Gastroesophageal sphincter (tissue), 4 donors: ENCODE data around the gene TOM1L2. TPM values are rescaled to one million over a fixed set of nuclear protein-coding genes. Genes with fewer than 3 reads are reported as not detected.
A peak's percentile ranks its signal among the peaks of the same experiment; 100 is the strongest.

Experiments
- ATAC-seq: fragments of 150-250 bp; one replicate; pipeline ENCODE4 v1.9.1; 2016; ENCODE audit warnings: mild to moderate bottlenecking, moderate library complexity
- H3K27ac ChIP-seq, 4 donors: fragments of 200-600 bp; sonication (generic) in 3 of 4; 1 replicate in 3 of 4; 2 replicates in 1 of 4; pipeline ENCODE4 v1.5.1; 2016 to 2019
- H3K27me3 ChIP-seq: fragments of 200-600 bp; sonication (generic); one replicate; pipeline ENCODE4 v1.5.1; 2019
- H3K36me3 ChIP-seq, 2 donors: fragments of 200-600 bp; sonication (generic); one replicate each; pipeline ENCODE4 v1.5.1; 2019; ENCODE audit warnings: control low read depth in 1 of 2
- H3K4me1 ChIP-seq, 3 donors: fragments of 200-600 bp; sonication (generic); 1 replicate in 2 of 3; 2 replicates in 1 of 3; pipeline ENCODE4 v1.5.1; 2016 to 2019; ENCODE audit warnings: control low read depth in 2 of 3
- H3K4me3 ChIP-seq, 2 donors: fragments of 200-600 bp; sonication (generic); one replicate each; pipeline ENCODE4 v1.5.1; 2019; ENCODE audit warnings: mild to moderate bottlenecking in 1 of 2, moderate library complexity in 1 of 2
- H3K9me3 ChIP-seq, 3 donors: fragments of 200-600 bp; sonication (generic); one replicate each; pipeline ENCODE4 v1.5.1; 2017 to 2019; ENCODE audit warnings: control low read depth in 2 of 3
- EP300 ChIP-seq: sonication (generic); formaldehyde crosslinking; IDR thresholded peaks from one replicate; pipeline ENCODE4 v1.6.1; 2017; ENCODE audit warnings: antibody characterized with exemption, mild to moderate bottlenecking
- POLR2A ChIP-seq, 2 donors: fragments of 450-650 bp; IDR thresholded peaks; one replicate each; pipeline ENCODE4 v1.6.1; 2017; ENCODE audit warnings: antibody characterized with exemption in 2 of 2, mild to moderate bottlenecking in 2 of 2, moderate library complexity in 1 of 2
- POLR2AphosphoS5 ChIP-seq: sonication (generic); formaldehyde crosslinking; IDR thresholded peaks from one replicate; pipeline ENCODE4 v1.6.1; 2017; ENCODE audit warnings: antibody characterized with exemption
- WGBS, 2 donors: methylation state at CpG; one replicate each; pipeline ENCODE4 v1.1.5; 2018; ENCODE audit warnings: low coverage in 1 of 2; 5-methylcytosine and 5-hydroxymethylcytosine counted together
- total RNA-seq, 4 donors: library from RNA; depleted of rRNA; stranded (reverse); fragments of >200 nt; gene quantifications; one replicate each; pipeline ENCODE4 v1.1.0, GENCODE V29; 2016
- TF ChIP-seq, protein P1 (sequence below), 4 experiments: fragments of 200-600 bp in 2 of 4; fragments of 450-650 bp in 2 of 4; sonication (generic) in 1 of 4; IDR thresholded peaks; one replicate each; pipeline ENCODE4 v1.5.1; 2017 to 2019; ENCODE audit warnings: antibody characterized with exemption in 4 of 4, mild to moderate bottlenecking in 2 of 4, moderate library complexity in 2 of 4

The TOM1L2 gene
- total RNA-seq, 4 donors from 2014 or later = 49.6 to 88.9 (median 74.8) TPM

DNA sequence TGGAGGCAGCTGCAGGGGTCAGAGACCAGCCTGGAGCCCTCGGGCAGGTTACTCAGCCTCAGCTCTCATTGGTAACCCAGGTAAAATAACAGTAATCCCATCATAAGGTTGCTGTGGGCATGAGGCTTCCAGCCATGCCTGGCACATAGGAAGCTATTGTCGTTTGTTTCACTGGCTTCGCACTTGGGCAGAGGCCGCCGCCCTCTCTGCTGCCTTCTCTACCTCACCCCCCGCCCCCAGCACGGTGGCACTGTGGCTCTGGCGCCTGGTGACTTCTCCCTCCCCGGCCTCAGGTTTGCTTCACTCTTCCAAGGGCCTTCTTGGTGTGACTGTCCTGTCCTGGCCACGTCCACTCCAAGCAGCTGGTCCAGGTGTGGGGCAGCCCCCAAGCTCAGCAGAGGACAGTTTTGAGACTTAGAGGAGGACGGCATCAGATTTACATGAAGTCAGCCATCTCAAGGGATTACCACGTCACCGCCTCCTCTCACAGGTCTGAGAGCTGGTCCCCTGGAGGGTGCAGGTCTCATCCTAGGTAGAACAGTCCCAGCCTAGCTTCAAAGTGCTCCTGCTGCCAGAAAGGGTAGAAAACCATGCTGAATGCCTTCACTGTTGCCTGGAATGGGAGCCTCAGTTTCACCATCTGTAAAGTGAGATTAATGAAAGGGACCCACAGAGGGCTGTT is 170.3 kb downstream of the TOM1L2 start:
- no peaks in the 10 kb centered on the region for H3K9me3 ChIP-seq
- WGBS, 2 donors = 67 to 90% methylated on average over 2 to 6 of the region's 13 CpGs
- no peak for ATAC-seq
- TF ChIP-seq, protein P1, sequence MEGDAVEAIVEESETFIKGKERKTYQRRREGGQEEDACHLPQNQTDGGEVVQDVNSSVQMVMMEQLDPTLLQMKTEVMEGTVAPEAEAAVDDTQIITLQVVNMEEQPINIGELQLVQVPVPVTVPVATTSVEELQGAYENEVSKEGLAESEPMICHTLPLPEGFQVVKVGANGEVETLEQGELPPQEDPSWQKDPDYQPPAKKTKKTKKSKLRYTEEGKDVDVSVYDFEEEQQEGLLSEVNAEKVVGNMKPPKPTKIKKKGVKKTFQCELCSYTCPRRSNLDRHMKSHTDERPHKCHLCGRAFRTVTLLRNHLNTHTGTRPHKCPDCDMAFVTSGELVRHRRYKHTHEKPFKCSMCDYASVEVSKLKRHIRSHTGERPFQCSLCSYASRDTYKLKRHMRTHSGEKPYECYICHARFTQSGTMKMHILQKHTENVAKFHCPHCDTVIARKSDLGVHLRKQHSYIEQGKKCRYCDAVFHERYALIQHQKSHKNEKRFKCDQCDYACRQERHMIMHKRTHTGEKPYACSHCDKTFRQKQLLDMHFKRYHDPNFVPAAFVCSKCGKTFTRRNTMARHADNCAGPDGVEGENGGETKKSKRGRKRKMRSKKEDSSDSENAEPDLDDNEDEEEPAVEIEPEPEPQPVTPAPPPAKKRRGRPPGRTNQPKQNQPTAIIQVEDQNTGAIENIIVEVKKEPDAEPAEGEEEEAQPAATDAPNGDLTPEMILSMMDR (IDR thresholded peaks at IDR 0.05) = no peak
- TF ChIP-seq POLR2AphosphoS5 (no peak), EP300 (no peak), POLR2A (IDR thresholded peaks at IDR 0.05) (no peak)
- no peaks in the 10 kb centered on the region for H3K27me3 ChIP-seq
- peaks cover 0 to 40% (median 0%) of the 10 kb centered on the region in 3 donors for H3K4me1 ChIP-seq
- no peak overlapping the region for H3K4me3 ChIP-seq
- peaks cover 0 to 65% of the 10 kb centered on the region in 2 donors for H3K36me3 ChIP-seq
- H3K27ac ChIP-seq = no peak overlapping the region

DNA sequence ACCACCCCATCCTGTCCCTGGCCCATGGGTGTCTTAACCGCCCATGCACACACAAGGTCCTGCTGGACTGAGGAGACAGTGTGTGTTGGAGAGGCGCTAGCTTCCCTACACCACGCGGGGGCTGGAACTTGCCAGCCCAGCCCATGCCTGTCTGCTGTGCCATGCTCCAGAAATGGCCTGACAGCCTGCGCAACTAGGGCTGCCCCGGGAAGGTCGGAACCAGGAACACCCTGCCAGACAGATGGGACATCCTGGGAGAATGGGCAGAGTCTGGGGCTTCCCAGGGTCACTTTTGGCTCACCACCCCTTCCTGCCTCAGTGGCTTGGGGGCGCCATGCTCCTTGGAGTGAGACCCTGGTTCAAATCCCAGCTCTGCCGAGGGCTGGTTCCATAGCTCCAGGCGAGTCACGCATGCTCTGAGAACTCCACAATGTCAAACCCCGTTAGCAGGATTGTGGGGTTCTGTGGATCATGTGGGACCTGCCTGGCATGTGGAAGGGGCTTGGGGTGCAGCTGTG is 171.6 kb downstream of the TOM1L2 start:
- no peak overlapping the region for H3K4me3 ChIP-seq
- no peaks in the 10 kb centered on the region for H3K27me3 ChIP-seq
- TF ChIP-seq EP300 (no peak), POLR2AphosphoS5 (no peak), POLR2A (IDR thresholded peaks at IDR 0.05) (no peak)
- TF ChIP-seq, protein P1 (IDR thresholded peaks at IDR 0.05) = no peak
- ATAC-seq = no peak
- H3K9me3 ChIP-seq = no peaks in the 10 kb centered on the region
- peaks cover 0 to 54% (median 0%) of the 10 kb centered on the region in 3 donors for H3K4me1 ChIP-seq
- H3K27ac ChIP-seq = peak overlapping the region in 1 of 4 donors; percentile 1
- WGBS, 2 donors = 89% methylated on average over 4 of the region's 12 CpGs; no CpG with 5 or more reads in 1 of the 2 donors
- H3K36me3 ChIP-seq = peaks cover 0 to 75% of the 10 kb centered on the region in 2 donors

DNA sequence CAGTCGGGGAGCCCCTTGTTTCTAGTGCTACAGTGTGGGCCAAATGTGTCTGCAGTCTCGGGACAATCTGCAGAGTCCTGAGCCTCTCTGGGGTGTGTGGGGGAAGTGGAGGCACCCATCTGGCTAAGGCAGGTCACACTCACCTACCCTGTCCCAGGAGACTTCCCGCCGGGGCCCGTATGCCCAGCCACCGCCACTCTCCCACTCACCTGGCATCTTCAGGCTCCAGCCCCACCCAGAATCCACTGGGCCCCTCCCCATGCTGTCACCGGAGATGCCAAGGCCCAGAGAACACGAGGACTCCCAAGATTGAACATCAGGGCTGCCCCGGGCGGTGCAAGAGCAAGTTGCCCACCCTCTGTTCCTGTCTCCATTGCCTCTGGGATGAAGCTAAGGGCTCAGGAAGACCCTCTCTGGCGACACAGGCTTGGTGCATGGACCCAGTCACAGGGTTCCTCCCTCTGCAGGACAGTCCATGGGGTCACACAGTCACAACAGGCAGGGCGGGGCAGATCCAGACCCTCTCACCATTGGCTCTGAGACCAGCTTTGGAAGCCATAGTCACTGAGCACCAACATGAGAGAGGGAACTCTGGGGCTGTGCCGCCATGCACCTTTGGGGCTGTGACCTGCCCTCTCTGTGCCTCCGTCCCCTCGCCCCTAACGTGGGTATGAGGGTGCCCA is 173.5 kb downstream of the TOM1L2 start:
- no CpG with 5 or more reads among the region's 16 CpGs for WGBS, 2 donors
- Histone ChIP-seq H3K9me3 (no peaks in the 10 kb centered on the region), H3K4me1 (peaks cover 0 to 72% (median 0%) of the 10 kb centered on the region in 3 donors), H3K4me3 (no peak overlapping the region), H3K27me3 (no peaks in the 10 kb centered on the region), H3K27ac (no peak overlapping the region), H3K36me3 (peaks cover 0 to 75% of the 10 kb centered on the region in 2 donors)
- TF ChIP-seq EP300 (no peak), POLR2AphosphoS5 (no peak), POLR2A (IDR thresholded peaks at IDR 0.05) (no peak)
- TF ChIP-seq, protein P1 (IDR thresholded peaks at IDR 0.05) = no peak
- ATAC-seq = no peak

DNA sequence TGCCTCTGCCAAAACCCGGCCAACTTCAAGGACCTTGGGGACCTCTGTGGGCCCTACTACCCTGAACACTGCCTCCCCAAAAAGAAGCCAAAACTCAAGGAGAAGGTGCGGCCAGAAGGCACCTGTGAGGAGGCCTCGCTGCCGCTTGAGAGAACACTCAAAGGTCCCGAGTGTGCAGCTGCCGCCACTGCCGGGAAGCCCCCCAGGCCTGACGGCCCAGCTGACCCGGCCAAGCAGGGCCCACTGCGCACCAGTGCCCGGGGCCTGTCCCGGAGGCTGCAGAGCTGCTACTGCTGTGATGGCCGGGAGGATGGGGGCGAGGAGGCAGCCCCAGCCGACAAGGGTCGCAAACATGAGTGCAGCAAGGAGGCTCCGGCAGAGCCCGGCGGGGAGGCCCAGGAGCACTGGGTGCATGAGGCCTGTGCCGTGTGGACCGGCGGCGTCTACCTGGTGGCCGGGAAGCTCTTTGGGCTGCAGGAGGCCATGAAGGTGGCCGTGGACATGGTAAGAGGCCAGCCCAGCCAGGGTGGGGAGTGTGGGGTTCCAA is 174.1 kb downstream of the TOM1L2 start:
- no peaks in the 10 kb centered on the region for H3K9me3 ChIP-seq
- peaks cover 0 to 78% (median 2%) of the 10 kb centered on the region in 3 donors for H3K4me1 ChIP-seq
- TF ChIP-seq POLR2A (IDR thresholded peaks at IDR 0.05) (no peak), EP300 (no peak), POLR2AphosphoS5 (no peak)
- TF ChIP-seq, protein P1 (IDR thresholded peaks at IDR 0.05) = no peak
- no peaks in the 10 kb centered on the region for H3K27me3 ChIP-seq
- no CpG with 5 or more reads among the region's 25 CpGs for WGBS, 2 donors
- no peak for ATAC-seq
- no peak overlapping the region for H3K4me3 ChIP-seq
- H3K27ac ChIP-seq = no peak overlapping the region
- H3K36me3 ChIP-seq = peaks cover 0 to 75% of the 10 kb centered on the region in 2 donors
